HG02610 (cell line): Measurements from ENCODE around the gene SYNE3.
"Not testable (repeated sequence)": the region's sequence is repeated elsewhere in the genome, so short reads cannot be mapped to it uniquely, and the experiment has no call there.

Source experiments
- ATAC-seq: cut with Tn5 transposase; IDR thresholded peaks from one replicate; pipeline ENCODE4 v1.9.1; 2021; ENCODE audit warnings: mild to moderate bottlenecking, moderate library complexity; ENCODE audit not compliant: unreplicated experiment

SYNE3 gene

GRCh38 chr14:95523815-95524448 lies 7.5 kb upstream of the SYNE3 start:
- no peak for ATAC-seq

- ATAC-seq, result no peak
Observed at GRCh38 chr14:95523051-95523814, 6.8 kb upstream of the SYNE3 start.

DNA sequence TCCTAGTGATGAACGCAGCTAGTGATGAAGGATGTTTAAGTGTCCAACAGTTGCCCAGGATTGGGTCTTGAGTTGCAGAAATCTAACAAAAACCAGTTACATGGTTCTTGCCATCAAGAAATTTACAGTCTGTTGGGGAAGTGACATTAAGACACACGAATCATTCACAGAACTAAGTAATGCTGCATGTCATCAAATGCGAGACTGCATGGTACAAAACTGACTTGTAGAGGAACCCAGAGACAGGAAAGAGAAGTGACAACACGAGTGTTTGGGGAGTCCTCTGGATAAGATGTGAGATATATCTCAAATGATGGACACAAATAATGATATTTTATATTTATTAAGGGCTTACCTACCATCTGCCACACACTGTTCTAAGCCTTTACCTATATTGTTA lies 6.1 kb upstream of the SYNE3 start:
- ATAC-seq, result no peak

DNA sequence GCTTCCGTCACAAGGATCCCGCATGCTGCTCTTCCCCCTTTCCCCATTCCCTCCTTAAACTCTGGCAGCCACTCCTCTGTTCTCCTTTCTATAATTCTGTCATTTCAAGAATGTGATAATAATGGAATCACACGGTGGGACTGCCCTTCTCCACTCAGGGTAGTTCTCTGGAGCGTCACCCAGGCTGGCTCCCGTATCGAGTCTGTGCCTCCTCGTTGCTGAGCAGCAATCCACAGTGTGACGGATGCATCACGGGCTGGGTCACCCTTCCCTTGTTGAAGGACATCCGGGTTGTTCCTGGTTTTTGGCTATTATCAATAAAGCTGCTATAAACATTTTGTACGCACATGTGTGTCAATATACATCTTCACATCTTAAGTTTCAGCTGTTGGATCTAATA lies 5.7 kb upstream of the SYNE3 start:
- no peak for ATAC-seq

DNA sequence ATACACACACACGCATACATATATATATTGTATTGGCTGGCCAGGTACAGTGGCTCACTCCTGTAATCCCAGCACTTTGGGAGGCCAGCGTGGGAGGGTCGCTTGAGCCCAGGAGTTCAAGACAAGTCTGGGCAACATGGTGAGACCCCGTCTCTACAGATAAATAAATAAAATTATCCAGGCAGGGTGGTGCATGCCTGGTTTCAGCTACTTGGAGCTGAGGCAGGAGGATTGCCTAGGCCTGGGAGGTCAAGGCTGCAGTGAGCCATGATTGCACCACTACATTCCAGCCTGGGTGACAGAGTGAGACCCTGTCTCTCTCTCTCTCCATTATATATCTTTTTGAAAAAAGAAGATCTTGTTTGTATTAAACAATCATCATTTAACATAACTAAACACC lies 4.6 kb upstream of the SYNE3 start:
- no peak for ATAC-seq

DNA sequence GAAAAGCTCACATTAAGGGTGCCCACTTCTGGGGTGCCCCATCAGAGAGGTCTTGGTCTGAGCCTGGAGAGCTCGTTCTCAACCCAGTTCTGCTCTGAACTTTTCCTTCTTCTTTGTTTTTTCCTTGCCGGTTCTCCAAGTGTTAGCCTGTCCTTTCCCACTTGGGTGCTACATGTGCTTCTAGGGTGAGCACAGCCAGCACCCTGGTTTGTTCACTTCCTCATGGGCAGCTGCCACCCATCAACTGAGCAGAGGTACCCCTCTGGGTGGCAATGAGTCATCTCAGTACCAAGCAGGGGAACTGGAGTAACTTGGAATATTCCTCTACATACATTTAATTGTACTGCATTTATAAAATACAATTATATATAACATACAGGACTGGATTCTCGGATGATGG lies 3.9 kb upstream of the SYNE3 start:
- ATAC-seq, result no peak

DNA sequence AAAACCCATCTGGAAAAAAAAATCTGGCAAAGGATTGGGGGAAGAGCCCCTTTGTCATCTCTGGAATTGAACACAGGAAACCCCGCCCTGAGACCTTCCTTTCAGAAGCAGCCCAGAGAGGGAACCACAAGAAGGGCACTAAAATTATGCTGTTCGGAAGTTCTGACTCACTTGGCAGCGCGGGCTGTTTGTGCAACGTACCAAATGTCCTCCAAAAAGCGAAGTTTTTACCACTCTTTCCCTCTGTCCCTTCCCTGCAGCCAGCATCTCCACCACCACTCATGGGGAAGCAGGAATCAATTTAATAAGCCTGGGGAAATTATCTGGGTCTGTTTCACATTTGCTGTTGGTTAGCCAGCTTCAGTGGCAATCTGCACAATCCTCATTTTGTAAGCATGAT lies 3.2 kb upstream of the SYNE3 start:
- ATAC-seq, result no peak

- no peak for ATAC-seq
Observed at GRCh38 chr14:95518045-95518751, 1.7 kb upstream of the SYNE3 start.

DNA sequence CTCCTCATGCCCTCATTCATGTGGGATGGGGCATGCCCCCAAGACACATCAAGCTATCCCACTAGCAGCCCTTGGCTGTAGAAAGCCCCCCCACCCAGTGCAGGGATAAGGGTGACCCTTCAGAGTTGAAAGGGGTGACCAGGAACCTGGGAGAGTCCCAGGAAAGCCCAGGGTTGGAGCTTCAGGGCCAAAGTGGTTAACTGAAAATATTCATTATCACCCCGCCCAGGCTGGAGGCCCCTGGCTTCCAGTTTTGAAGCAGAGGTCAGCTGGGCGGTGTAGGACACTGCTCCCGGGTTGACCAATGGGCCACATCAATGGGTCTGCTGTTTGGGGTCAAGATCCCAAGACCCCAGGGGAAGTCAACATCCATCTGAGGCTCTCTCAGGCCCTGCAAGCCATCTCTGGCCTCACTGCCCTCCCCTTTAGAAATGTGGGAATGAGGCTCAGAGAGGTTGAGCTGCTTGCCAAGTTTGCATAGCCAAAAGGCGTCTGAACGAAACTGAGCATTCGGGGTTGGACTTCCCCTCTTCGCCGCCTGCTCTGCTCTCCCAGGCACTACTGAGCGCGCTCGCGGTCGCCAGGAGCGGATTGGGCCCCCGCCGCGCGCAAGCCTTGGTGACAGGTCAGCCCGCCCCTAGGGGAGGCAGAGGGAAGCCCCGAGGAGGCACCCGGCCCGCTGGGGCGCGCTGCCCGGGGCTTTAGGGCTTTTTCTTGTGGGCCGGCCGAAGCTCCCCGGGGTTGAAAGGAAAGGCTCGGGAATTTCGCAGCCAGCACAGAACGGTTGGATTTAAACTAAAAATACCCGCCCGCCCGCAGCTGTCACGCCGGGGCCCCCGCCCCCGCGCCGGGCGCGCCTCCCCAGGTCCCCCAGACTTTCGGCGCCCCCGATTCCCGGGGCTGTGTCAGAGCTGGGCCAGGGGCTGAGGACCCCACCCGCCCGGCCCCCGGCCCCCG lies 576 bp downstream of the SYNE3 start:
- ATAC-seq, result peak; percentile 85

- no peak for ATAC-seq
Observed at GRCh38 chr14:95515080-95515489, 1.4 kb downstream of the SYNE3 start.

- no peak for ATAC-seq
Observed at GRCh38 chr14:95514131-95515079, 2.0 kb downstream of the SYNE3 start.

DNA sequence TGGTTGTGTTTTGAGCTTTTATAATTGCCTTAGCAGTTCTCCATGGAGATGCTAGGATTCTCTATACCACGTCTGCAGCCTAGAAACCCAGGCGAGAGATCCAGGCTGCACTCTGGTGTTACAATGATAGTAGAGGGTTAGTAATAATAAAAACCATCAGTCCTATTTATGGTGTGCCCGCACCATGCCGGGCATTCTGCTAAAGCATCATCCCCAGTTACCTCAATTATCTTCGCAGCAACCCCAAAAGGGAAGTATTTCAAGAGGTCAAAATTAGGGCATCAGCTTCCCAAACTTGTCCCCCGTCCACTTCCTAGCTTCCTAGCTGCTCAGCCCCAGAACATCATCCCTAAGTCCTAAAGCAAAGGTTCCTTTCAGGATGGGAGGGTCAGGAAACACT lies 3.2 kb downstream of the SYNE3 start:
- no peak for ATAC-seq

- no peak for ATAC-seq
Observed at GRCh38 chr14:95511687-95512086, 4.8 kb downstream of the SYNE3 start.

DNA sequence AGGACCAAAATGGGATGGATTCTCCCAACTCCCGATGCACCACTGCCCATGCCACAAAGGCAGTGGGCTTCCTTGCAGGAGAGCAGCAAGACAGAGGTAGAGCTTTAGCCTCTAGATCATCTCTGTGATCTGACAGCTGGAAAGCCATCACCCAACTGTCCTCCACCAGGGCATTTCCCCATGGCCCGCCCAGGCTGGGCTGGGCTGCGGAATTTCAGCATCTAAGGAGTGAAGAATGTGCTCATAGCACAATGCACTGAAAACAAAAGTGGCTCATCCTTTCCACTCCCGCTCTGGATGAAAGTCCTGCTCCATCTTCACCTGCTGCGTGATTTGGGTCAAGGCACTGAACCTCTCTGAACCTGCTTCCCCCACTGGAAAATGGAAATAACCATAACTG lies 5.6 kb downstream of the SYNE3 start:
- ATAC-seq, result no peak

- not testable (repeated sequence) for ATAC-seq
Observed at GRCh38 chr14:95510344-95510743, 6.1 kb downstream of the SYNE3 start.

DNA sequence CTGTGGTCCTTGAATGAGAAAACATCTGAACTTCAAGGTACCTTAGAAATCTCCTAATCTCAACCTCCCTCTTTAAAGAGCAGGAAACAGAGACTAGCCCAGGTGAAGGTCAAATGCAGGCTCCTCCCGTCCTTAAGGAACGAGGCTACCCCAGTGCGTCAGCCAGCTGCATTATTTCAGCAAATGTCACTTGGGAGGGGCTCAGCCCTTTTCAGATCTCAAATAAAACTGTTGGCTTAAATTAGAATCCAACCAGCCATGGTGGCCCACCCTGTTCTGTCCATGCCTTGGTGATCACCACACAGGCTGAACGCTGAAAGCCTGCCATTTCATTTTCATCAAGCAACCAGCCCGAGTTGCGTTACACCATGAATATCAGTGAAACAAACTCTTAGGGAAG lies 7.0 kb downstream of the SYNE3 start:
- ATAC-seq, result no peak

DNA sequence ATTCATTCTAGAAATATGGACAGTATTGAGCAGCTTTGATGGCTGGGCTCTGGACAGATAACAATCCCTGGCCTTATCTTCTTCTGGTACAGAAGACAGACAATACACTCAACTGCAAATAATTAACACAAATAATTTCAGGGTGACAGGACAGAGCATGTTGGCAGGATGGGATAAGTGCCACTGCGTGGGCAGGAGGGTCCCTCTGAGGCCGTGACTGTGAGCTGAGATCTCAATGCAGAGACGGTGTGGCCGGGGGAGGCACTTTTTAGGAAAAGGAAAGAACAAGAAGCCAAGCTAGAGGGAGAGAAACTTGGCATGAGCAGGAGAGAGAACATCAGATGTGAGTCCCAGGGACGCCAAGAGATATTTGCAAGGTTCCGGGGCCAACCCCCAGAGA lies 8.1 kb downstream of the SYNE3 start:
- ATAC-seq, result no peak

- ATAC-seq, result peak; percentile 39
Observed at GRCh38 chr14:95507701-95508103, 8.7 kb downstream of the SYNE3 start.

DNA sequence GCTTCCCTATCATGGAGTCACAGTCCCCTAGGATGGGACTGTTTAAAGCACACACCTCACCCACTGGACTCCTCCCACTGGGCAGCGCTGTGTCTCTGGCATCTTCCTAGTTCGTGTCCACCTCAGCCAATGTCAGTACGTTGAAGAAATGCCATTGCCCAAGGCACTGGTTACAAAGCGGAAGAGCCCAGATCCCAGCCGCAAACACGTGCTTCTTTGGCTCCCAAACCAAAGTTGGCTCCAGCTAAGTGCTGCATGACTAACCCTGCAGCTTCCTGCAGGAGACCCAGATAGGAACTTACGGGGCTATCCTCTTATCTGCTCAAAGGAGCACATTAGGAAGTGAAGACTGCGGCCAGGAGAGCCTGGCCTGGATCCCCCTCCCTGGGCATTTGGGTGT lies 9.3 kb downstream of the SYNE3 start:
- no peak for ATAC-seq
